Measurements from ENCODE around the gene KCTD14. TPM values are rescaled to one million over a fixed set of nuclear protein-coding genes. Genes with fewer than 3 reads are reported as not detected.
"Not testable (repeated sequence)": the region's sequence is repeated elsewhere in the genome, so short reads cannot be mapped to it uniquely, and the experiment has no call there.

Gene KCTD14
- total and polyA plus RNA-seq, 11 donors = 0.15 to 1.7 (median 0.46) TPM; not detected in 5

DNA sequence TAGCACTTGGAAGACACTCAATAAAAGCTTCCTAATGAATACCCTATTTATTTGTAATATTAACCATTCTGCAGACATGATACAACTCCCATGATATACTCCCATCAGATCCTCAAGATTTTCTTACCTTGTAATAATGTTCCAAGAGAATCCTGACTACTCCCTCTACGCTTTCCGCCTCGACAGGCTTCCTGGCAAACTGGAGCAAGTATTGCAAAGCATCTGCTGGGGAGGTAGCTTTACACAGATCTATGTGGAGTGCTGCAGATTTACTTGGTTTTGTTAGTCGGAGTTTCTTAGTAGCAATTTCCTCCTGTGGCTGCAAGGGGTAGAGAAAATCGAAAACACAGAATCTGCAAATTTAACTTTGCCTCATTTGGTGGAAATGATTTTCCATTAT is 32.1 kb downstream of the KCTD14 start:
- no peak for TF ChIP-seq POLR2A (IDR thresholded peaks at IDR 0.05)
- no peak for TF ChIP-seq CTCF (IDR thresholded peaks at IDR 0.05)
- peaks cover 0 to 6% (median 0%) of the 10 kb centered on the region in 12 donors for H3K9me3 ChIP-seq
- H3K27ac ChIP-seq = no peak overlapping the region
- H3K36me3 ChIP-seq = peaks cover 0 to 53% (median 44%) of the 10 kb centered on the region in 9 donors
- intact Hi-C loops (cut with DNase I) = loop anchor here in 8 of 10 donors (5.0 to 10.0 kb wide), 4 partner anchors 54 to 574 kb away; partner anchors contain the start of genes AAMDC (in 6 of the 8) and RSF1 (in 6 of the 8)
- 88 to 94% (median 92%) methylated on average over 5 of the region's 5 CpGs for WGBS, 4 donors
- peaks cover 0 to 27% (median 17%) of the 10 kb centered on the region in 12 donors for H3K4me1 ChIP-seq
- H3K27me3 ChIP-seq = no peaks in the 10 kb centered on the region
- no peak for ATAC-seq
- H3K4me3 ChIP-seq = no peak overlapping the region
- DNase-seq = no peak

DNA sequence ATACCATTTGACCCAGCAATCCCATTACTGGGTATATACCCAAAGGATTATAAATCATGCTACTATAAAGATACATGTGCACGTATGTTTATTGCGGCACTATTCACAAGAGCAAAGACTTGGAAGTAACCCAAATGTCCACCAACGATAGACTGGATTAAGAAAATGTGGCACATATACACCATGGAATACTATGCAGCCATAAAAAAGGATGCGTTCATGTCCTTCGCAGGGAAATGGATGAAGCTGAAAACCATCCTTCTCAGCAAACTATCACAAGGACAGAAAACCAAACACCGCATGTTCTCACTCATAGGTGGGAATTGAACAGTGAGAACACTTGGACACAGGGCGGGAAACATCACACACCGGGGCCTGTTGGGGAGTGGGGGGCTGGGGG is 36.6 kb downstream of the KCTD14 start:
- H3K27me3 ChIP-seq; ATAC-seq; H3K9me3 ChIP-seq; H3K4me3 ChIP-seq; intact Hi-C loops (cut with DNase I); DNase-seq; H3K27ac ChIP-seq; H3K4me1 ChIP-seq: not testable (repeated sequence)
- peaks cover 0 to 88% (median 69%) of the 10 kb centered on the region in 9 donors for H3K36me3 ChIP-seq
- 96 to 98% (median 97%) methylated on average over 8 of the region's 8 CpGs for WGBS, 4 donors

DNA sequence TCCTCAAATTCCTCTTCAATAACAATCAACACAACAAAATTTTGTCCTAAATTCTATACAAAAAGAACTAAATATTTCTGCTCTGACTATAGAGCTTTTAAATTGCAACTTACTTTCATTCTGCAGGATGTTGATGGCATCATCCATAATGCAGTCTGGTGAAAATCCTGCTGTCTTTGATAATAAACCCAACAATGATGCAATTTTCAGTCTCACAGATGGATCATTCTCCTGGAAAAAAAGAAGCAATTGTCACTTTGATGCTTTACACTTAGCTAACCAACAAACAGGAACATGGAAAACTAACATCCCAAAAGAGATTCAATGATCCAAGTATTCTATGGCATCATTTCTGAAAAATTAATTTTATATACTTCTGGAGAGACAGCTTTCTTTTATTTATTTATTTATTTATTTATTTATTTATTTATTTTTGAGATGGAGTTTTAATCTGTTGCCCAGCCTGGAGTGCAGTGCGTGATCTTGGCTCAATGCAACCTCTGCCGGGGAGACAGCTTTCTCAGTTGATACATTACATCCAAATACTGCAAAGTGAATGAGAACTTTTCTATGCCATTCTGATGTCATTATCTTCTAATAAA is 41.6 kb downstream of the KCTD14 start:
- Histone ChIP-seq H3K4me3 (no peak overlapping the region), H3K4me1 (no peaks in the 10 kb centered on the region), H3K9me3 (peaks cover 0 to 2% (median 0%) of the 10 kb centered on the region in 12 donors), H3K27me3 (no peaks in the 10 kb centered on the region), H3K36me3 (peaks cover 0 to 85% (median 66%) of the 10 kb centered on the region in 9 donors), H3K27ac (no peak overlapping the region)
- whole genome bisulfite sequencing, 4 donors = 92 to 96% (median 94%) methylated on average over 2 of the region's 2 CpGs
- no peak for ATAC-seq
- TF ChIP-seq POLR2A (IDR thresholded peaks at IDR 0.05) = no peak
- TF ChIP-seq CTCF (IDR thresholded peaks at IDR 0.05) = no peak
- DNase-seq = no peak
- intact Hi-C loops (cut with DNase I) = no loop called here

- Histone ChIP-seq H3K36me3 (peaks cover 0 to 37% (median 14%) of the 10 kb centered on the region in 9 donors), H3K9me3 (no peaks in the 10 kb centered on the region), H3K4me3 (no peak overlapping the region), H3K27ac (no peak overlapping the region), H3K4me1 (peaks cover 0 to 7% (median 0%) of the 10 kb centered on the region in 12 donors), H3K27me3 (no peaks in the 10 kb centered on the region)
- no peak for TF ChIP-seq POLR2A (IDR thresholded peaks at IDR 0.05)
- TF ChIP-seq CTCF (IDR thresholded peaks at IDR 0.05) = no peak
- 90 to 95% (median 93%) methylated on average over 2 of the region's 2 CpGs for WGBS, 4 donors
- ATAC-seq = no peak
- intact Hi-C loops (cut with DNase I) = no loop called here
- no peak for DNase-seq
Measured at GRCh38 chr11:77968337-77968736, 54.7 kb downstream of the KCTD14 start.

GRCh38 chr11:77967753-77968152 is 55.3 kb downstream of the KCTD14 start:
- H3K36me3 ChIP-seq = peaks cover 0 to 35% (median 14%) of the 10 kb centered on the region in 9 donors
- no peak for TF ChIP-seq CTCF (IDR thresholded peaks at IDR 0.05)
- TF ChIP-seq POLR2A (IDR thresholded peaks at IDR 0.05) = no peak
- H3K4me1 ChIP-seq = peaks cover 0 to 7% (median 0%) of the 10 kb centered on the region in 12 donors
- ATAC-seq (no peak), DNase-seq (no peak)
- H3K27ac ChIP-seq = no peak overlapping the region
- H3K9me3 ChIP-seq = no peaks in the 10 kb centered on the region
- no peak overlapping the region for H3K4me3 ChIP-seq
- no peaks in the 10 kb centered on the region for H3K27me3 ChIP-seq
- intact Hi-C loops (cut with DNase I) = no loop called here
